ENCODE data around the gene CNOT6.

CNOT6 gene

DNA sequence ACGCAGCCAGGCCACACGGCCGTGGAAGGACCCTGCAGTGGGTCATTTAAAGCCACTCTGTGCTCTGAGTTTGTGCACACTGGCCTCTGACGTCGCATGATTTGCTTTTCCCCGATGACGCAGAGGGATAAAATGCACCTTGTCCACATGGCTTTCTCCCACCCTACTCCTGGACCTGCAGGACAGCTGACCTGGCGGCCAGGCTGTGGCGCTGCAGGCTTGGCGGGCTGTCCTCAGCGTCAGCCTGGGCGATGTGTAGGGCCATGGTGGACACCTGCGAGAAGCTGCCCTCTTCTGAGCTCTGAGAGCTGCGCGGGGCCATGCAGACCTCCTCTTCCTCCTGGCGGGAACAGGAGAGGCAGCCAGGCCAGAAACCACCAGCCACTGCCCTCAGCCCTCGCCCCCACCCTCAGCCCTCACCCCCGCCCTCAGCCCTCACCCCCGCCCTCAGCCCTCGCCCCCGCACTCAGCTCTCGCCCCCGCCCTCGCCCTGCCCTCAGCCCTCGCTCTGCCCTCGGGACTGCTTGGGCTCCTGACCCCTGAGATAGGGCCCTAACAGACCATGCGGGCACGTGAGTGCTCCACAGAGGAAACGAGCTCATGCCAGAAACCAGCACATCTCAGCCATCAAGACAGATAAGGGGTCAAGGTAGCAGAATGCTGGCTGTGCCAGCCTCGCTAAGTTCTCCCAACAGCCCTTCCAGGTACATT is 117.1 kb downstream of the CNOT6 start:
- no peak for TF ChIP-seq CTCF (IDR thresholded peaks at IDR 0.05; ENCODE audit: low read depth, low read length)
- TF ChIP-seq EZH2phosphoT487 (IDR thresholded peaks at IDR 0.05; ENCODE audit: low read depth): no peak

GRCh38 chr5:180612683-180613082 is 118.5 kb downstream of the CNOT6 start:
- TF ChIP-seq CTCF (IDR thresholded peaks at IDR 0.05; ENCODE audit: low read depth, low read length): no peak
- TF ChIP-seq EZH2phosphoT487 (IDR thresholded peaks at IDR 0.05; ENCODE audit: low read depth): no peak
- Histone ChIP-seq H3K27ac (ENCODE audit: low read length) (no peak overlapping the region), H3K9me3 (ENCODE audit: insufficient read depth, low read length) (no peaks in the 10 kb centered on the region), H3K4me3 (ENCODE audit: low read length) (no peak overlapping the region), H3K79me2 (ENCODE audit: low read length) (no peaks in the 10 kb centered on the region), H3K9ac (ENCODE audit: low read length) (no peak overlapping the region), H4K20me1 (ENCODE audit: insufficient read depth, low read length) (no peaks in the 10 kb centered on the region), H3K4me2 (ENCODE audit: low read length) (no peak overlapping the region), H3K4me1 (ENCODE audit: low read length) (no peaks in the 10 kb centered on the region), H3K27me3 (ENCODE audit: low read depth, low read length) (no peaks in the 10 kb centered on the region), H2AFZ (ENCODE audit: low read depth, low read length) (no peak overlapping the region), H3K36me3 (replicated peaks; ENCODE audit: low read depth, low read length) (no peaks in the 10 kb centered on the region)

More for the DNA sequence above, 117.1 kb downstream of the CNOT6 start:
- Histone ChIP-seq H3K4me3 (ENCODE audit: low read length) (no peak overlapping the region), H4K20me1 (ENCODE audit: insufficient read depth, low read length) (no peaks in the 10 kb centered on the region), H3K79me2 (ENCODE audit: low read length) (no peaks in the 10 kb centered on the region), H3K4me2 (ENCODE audit: low read length) (no peak overlapping the region), H3K9me3 (ENCODE audit: insufficient read depth, low read length) (no peaks in the 10 kb centered on the region), H3K36me3 (replicated peaks; ENCODE audit: low read depth, low read length) (no peaks in the 10 kb centered on the region), H3K27me3 (ENCODE audit: low read depth, low read length) (no peaks in the 10 kb centered on the region), H3K9ac (ENCODE audit: low read length) (no peak overlapping the region), H3K27ac (ENCODE audit: low read length) (no peak overlapping the region), H3K4me1 (ENCODE audit: low read length) (no peaks in the 10 kb centered on the region), H2AFZ (ENCODE audit: low read depth, low read length) (no peak overlapping the region)

DNA sequence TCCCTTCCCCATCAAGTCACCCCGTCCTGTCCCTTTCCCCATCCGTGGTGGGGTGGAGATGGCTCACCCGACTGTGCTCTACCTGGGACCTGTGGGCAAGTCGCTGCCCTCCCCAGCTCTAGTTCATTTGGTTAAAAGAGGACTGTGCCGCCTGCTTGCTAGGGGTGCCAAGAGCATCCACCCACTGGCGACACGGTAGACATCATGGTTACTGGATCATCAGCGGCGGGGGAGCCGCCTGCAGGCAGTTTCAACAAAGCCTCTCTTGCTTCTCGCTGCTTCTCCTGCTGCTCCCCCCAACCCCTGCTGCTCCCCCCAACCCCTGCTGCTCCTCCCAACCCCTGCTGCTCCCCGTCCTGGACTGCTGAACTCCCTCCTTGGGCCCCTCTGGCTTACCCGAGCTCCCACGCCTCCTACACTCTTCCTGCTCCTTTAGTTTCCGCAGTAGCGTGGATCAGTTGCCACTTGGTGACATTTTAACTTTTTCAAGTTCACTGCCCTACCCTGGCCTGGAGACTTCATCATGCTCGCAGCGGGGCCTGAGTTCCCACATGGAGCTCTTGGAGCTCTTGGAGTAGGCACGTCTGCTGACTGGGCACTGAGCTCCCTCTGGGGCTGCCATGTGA is 119.1 kb downstream of the CNOT6 start:
- Histone ChIP-seq H2AFZ (ENCODE audit: low read depth, low read length) (no peak overlapping the region), H3K9me3 (ENCODE audit: insufficient read depth, low read length) (no peaks in the 10 kb centered on the region), H3K79me2 (ENCODE audit: low read length) (no peaks in the 10 kb centered on the region), H3K4me1 (ENCODE audit: low read length) (no peaks in the 10 kb centered on the region), H3K27me3 (ENCODE audit: low read depth, low read length) (no peaks in the 10 kb centered on the region), H4K20me1 (ENCODE audit: insufficient read depth, low read length) (no peaks in the 10 kb centered on the region), H3K9ac (ENCODE audit: low read length) (no peak overlapping the region), H3K27ac (ENCODE audit: low read length) (no peak overlapping the region), H3K4me3 (ENCODE audit: low read length) (no peak overlapping the region), H3K36me3 (replicated peaks; ENCODE audit: low read depth, low read length) (no peaks in the 10 kb centered on the region), H3K4me2 (ENCODE audit: low read length) (no peak overlapping the region)
- no peak for TF ChIP-seq EZH2phosphoT487 (IDR thresholded peaks at IDR 0.05; ENCODE audit: low read depth)
- TF ChIP-seq CTCF (IDR thresholded peaks at IDR 0.05; ENCODE audit: low read depth, low read length): no peak

DNA sequence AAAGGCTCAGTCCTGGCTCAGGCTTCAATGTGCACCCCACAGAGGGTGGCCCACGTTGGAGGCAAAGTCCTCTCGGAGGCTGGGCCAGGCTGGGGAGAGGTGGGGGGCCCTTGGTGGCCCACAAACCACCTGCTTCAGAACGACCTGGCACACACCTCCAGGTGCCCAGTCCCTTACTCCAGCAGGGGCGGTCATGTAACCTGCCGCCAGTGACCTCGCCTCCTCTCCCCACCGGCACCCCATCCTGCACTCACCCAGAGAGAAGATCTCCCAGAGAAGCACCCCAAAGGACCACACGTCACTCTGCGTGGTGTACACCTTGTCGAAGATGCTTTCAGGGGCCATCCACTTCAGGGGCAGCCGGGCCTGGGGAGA is 119.6 kb downstream of the CNOT6 start:
- no peaks in the 10 kb centered on the region for H3K36me3 ChIP-seq (replicated peaks; ENCODE audit: low read depth, low read length)
- H3K9me3 ChIP-seq (ENCODE audit: insufficient read depth, low read length): no peaks in the 10 kb centered on the region
- H3K27me3 ChIP-seq (ENCODE audit: low read depth, low read length): no peaks in the 10 kb centered on the region
- no peaks in the 10 kb centered on the region for H3K79me2 ChIP-seq (ENCODE audit: low read length)
- no peak overlapping the region for H3K4me3 ChIP-seq (ENCODE audit: low read length)
- no peak overlapping the region for H3K9ac ChIP-seq (ENCODE audit: low read length)
- H4K20me1 ChIP-seq (ENCODE audit: insufficient read depth, low read length): no peaks in the 10 kb centered on the region
- TF ChIP-seq CTCF (IDR thresholded peaks at IDR 0.05; ENCODE audit: low read depth, low read length) (no peak), EZH2phosphoT487 (IDR thresholded peaks at IDR 0.05; ENCODE audit: low read depth) (no peak)
- no peaks in the 10 kb centered on the region for H3K4me1 ChIP-seq (ENCODE audit: low read length)
- no peak overlapping the region for H3K27ac ChIP-seq (ENCODE audit: low read length)
- no peak overlapping the region for H3K4me2 ChIP-seq (ENCODE audit: low read length)
- no peak overlapping the region for H2AFZ ChIP-seq (ENCODE audit: low read depth, low read length)
